HUES64 (cell line): Measurements from ENCODE around the gene RPL13A.
A peak's percentile ranks its signal among the peaks of the same experiment; 100 is the strongest.

Experiments
- H3K27ac ChIP-seq: 2 replicates; pipeline ENCODE4 v1.7.0; 2013; ENCODE audit warnings: low read depth, low read length, inconsistent platforms
- H3K27me3 ChIP-seq: 2 replicates; pipeline ENCODE4 v1.6.1; 2013; ENCODE audit warnings: mild to moderate bottlenecking, low read length; ENCODE audit not compliant: insufficient read depth
- H3K36me3 ChIP-seq: 2 replicates; pipeline ENCODE4 v1.6.1; 2013; ENCODE audit warnings: mild to moderate bottlenecking, low read length; ENCODE audit not compliant: insufficient read depth
- H3K4me1 ChIP-seq: 2 replicates; pipeline ENCODE4 v1.6.1; 2013; ENCODE audit warnings: mild to moderate bottlenecking, low read length, moderate library complexity; ENCODE audit not compliant: insufficient read depth
- H3K4me3 ChIP-seq: 2 replicates; pipeline ENCODE4 v1.5.1; 2013; ENCODE audit warnings: mild to moderate bottlenecking, low read length, moderate library complexity
- H3K9ac ChIP-seq: 2 replicates; pipeline ENCODE4 v1.6.1; 2013; ENCODE audit warnings: mild to moderate bottlenecking, low read depth, low read length
- H3K9me3 ChIP-seq: 2 replicates; pipeline ENCODE4 v1.6.1; 2013; ENCODE audit warnings: low read depth, low read length; ENCODE audit not compliant: insufficient read depth
- WGBS: fragments of 150-250, 120-280 bp; methylation state at CpG from one replicate; pipeline ENCODE4 v1.1.7; 2013; ENCODE audit warnings: missing lambda C conversion rate; 5-methylcytosine and 5-hydroxymethylcytosine counted together

RPL13A gene

GRCh38 chr19:49497789-49498103 is 10.3 kb downstream of the RPL13A start:
- Histone ChIP-seq H3K36me3 (peaks cover 36% of the 10 kb centered on the region), H3K4me1 (peaks cover 20% of the 10 kb centered on the region), H3K27me3 (no peaks in the 10 kb centered on the region), H3K4me3 (peak overlapping the region; percentile 98), H3K9ac (peak overlapping the region; percentile 100; the same call in 1 of the 2 replicates), H3K9me3 (no peaks in the 10 kb centered on the region), H3K27ac (peak overlapping the region; percentile 94)
- WGBS = 97% methylated on average over 12 of the region's 12 CpGs

DNA sequence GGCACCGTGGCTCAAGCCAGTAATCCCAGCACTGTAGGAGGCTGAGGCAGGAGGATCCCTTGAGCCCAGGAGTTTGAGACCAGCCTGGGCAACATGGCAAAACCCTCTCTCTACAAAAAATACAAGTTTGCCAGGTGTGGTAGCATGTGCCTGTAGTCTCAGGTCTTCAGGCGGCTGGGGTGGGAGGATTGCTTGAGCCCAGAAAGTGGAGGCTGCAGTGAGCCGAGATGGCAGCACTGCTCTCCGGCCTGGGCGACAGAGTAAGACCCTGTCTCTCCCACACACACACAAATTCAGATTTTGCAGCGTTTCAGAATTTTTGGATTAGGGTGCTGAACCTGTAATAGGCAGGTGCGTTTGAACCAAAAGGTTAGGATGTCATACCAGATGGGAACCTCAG is 11.1 kb downstream of the RPL13A start:
- Histone ChIP-seq H3K27ac (peak overlapping the region; percentile 94), H3K9ac (peak overlapping the region; percentile 33), H3K4me3 (peak overlapping the region; percentile 16; the same call in 1 of the 2 replicates), H3K4me1 (peaks cover 24% of the 10 kb centered on the region), H3K9me3 (no peaks in the 10 kb centered on the region), H3K36me3 (peaks cover 33% of the 10 kb centered on the region), H3K27me3 (no peaks in the 10 kb centered on the region)
- 95% methylated on average over 7 of the region's 7 CpGs for WGBS

DNA sequence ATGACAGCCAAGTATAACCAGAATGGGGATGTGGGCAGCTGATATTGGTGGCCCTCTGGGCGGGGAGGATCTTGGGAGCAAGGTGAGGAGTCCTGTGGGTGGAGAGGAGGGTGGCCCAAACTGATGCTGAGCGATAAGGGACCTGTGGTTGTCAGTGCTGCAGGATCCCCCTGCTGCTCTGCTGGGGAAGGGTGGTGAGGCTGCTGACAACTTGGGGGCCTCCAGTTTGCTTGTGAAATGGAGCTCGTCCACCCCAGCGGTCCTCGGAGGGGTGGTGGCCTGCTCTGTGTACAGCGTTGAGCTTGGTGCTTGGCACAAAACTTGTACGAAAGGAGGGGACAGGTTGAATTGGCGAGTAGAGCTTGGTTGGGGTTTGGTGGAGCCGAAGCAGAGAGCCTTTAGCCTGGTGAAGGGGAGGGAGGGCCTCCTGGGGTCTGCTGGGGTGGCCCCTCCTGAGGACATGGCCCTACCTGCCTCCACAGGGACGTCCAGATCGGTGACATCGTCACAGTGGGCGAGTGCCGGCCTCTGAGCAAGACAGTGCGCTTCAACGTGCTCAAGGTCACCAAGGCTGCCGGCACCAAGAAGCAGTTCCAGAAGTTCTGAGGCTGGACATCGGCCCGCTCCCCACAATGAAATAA is 11.7 kb downstream of the RPL13A start:
- peak overlapping the region; percentile 16; the same call in 1 of the 2 replicates for H3K4me3 ChIP-seq

DNA sequence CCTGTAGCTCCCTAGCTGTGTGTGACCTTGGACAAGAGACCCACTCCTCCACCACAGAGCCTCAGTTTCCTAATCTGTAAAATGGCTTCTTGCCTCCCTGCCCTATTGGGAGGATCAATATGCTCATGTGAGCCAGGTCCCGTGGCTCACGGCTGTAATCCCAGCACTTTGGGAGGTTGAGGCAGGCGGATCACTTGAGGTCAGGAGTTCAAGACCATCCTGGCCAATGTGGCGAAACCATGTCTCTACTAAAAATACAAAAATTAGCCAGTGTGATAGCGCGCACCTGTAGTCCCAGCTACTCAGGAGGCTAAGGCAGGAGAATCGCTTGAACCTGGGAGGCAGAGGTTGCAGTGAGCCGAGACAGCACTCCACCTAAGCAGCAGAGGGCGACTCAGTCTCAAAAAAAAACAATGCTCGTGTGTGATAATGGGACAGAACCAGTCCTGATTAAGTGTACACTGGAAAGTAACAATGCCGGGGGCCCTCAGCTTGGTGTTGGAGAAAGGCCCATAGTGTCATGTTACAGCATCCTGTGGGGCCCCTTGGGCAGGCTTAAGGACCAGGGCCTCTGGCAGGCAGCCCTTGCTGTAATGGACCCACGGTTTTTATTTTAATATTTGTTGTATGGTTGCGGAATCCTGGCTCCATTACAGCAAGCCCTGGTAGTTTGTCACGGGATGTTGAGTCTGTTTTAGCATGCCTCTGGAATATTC is 15.6 kb downstream of the RPL13A start:
- Histone ChIP-seq H3K9ac (no peak overlapping the region), H3K4me3 (no peak overlapping the region), H3K27ac (no peak overlapping the region), H3K36me3 (peaks cover 21% of the 10 kb centered on the region), H3K4me1 (peaks cover 15% of the 10 kb centered on the region), H3K9me3 (no peaks in the 10 kb centered on the region), H3K27me3 (no peaks in the 10 kb centered on the region)
- whole genome bisulfite sequencing = 77% methylated on average over 14 of the region's 14 CpGs

More for the DNA sequence above, 11.7 kb downstream of the RPL13A start:
- H3K4me1 ChIP-seq = peaks cover 24% of the 10 kb centered on the region
- no peaks in the 10 kb centered on the region for H3K9me3 ChIP-seq
- peak overlapping the region; percentile 94 for H3K27ac ChIP-seq
- 95% methylated on average over 19 of the region's 19 CpGs for WGBS
- peaks cover 33% of the 10 kb centered on the region for H3K36me3 ChIP-seq
- no peaks in the 10 kb centered on the region for H3K27me3 ChIP-seq
- peak overlapping the region; percentile 33 for H3K9ac ChIP-seq

- H3K27me3 ChIP-seq = no peaks in the 10 kb centered on the region
- H3K4me3 ChIP-seq = no peak overlapping the region
- H3K36me3 ChIP-seq = peaks cover 16% of the 10 kb centered on the region
- no peak overlapping the region for H3K27ac ChIP-seq
- H3K9ac ChIP-seq = no peak overlapping the region
- WGBS = 87% methylated on average over 9 of the region's 9 CpGs
- no peaks in the 10 kb centered on the region for H3K9me3 ChIP-seq
- peaks cover 11% of the 10 kb centered on the region for H3K4me1 ChIP-seq
These were observed 16.2 kb downstream of the RPL13A start for GRCh38 chr19:49503582-49503962.

DNA sequence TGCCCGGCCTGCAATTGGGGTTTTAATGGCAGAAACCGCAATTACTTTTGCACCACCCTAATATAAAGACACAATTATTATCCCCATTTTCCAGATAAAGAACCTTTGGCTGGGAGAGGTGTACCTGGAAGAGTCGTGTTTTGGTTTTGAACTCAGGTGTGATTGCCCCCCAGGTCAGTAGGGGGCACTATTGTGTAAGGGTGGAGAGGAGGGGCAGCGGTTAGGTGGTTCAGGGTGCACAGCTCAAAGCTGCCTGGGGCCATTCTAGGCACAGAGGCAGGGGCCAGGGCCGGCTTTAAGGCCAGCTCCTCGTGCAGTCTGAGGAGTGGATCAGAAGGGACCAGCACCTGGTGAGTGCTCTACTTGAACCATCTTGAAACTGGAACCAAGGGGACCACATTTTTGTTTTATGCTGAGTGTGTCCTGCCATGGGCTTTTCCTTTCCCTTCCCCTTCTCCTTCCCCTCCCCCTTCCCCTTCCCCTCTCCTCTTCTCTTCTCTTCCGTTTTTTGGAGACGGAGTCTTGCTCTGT is 19.2 kb downstream of the RPL13A start:
- H3K9me3 ChIP-seq = no peaks in the 10 kb centered on the region
- H3K27me3 ChIP-seq = no peaks in the 10 kb centered on the region
- peaks cover 4% of the 10 kb centered on the region for H3K4me1 ChIP-seq
- WGBS = 24% methylated on average over 8 of the region's 8 CpGs
- no peak overlapping the region for H3K27ac ChIP-seq
- H3K36me3 ChIP-seq = no peaks in the 10 kb centered on the region
- no peak overlapping the region for H3K9ac ChIP-seq
- H3K4me3 ChIP-seq = peak overlapping the region; percentile 18; the same call in 1 of the 2 replicates

- WGBS = 90% methylated on average over 12 of the region's 12 CpGs
- H3K9ac ChIP-seq = no peak overlapping the region
- no peaks in the 10 kb centered on the region for H3K27me3 ChIP-seq
- no peaks in the 10 kb centered on the region for H3K9me3 ChIP-seq
- H3K4me3 ChIP-seq = no peak overlapping the region
- peaks cover 4% of the 10 kb centered on the region for H3K4me1 ChIP-seq
- H3K36me3 ChIP-seq = no peaks in the 10 kb centered on the region
- no peak overlapping the region for H3K27ac ChIP-seq
These were observed 20.5 kb downstream of the RPL13A start for GRCh38 chr19:49507803-49508494.

DNA sequence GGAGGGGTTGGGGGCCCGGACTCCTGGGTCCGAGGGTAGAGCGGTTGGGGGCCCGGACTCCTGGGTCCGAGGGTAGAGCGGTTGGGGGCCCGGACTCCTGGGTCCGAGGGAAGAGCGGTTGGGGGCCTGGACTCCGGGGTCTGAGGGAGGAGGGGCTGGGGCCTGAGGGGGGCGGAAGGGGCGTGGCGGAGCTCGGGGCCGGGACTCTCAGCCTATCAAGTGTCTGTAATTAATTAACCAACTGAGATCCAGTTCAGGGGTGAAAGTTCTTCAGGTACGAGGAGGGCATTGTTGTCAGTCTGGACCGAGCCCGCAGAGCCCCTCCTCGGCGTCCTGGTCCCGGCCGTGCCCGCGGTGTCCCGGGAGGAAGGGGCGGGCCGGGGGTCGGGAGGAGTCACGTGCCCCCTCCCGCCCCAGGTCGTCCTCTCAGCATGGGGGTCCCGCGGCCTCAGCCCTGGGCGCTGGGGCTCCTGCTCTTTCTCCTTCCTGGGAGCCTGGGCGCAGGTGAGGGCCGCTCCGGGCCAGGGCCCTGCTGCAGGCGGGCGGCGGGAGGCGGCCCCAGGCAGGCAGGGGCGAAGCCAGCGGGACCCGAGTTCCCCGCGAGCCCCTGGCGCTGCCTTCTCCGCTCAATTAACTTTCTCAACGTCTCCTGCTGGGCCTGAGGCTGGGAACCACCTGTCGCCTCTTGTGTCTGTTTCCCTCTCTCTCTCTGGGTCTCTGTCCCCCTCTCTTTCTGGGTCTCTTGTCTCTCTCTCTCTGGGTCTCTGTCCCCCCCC is 25.8 kb downstream of the RPL13A start:
- peak overlapping the region; percentile 80 for H3K9ac ChIP-seq
- peaks cover 6% of the 10 kb centered on the region; the same call in 1 of the 2 replicates for H3K36me3 ChIP-seq
- no peaks in the 10 kb centered on the region for H3K4me1 ChIP-seq
- no peaks in the 10 kb centered on the region for H3K27me3 ChIP-seq
- peak overlapping the region; percentile 74; the same call in 1 of the 2 replicates for H3K27ac ChIP-seq
- peak overlapping the region; percentile 88 for H3K4me3 ChIP-seq
- no peaks in the 10 kb centered on the region for H3K9me3 ChIP-seq
- 1% methylated on average over 50 of the region's 50 CpGs for WGBS

DNA sequence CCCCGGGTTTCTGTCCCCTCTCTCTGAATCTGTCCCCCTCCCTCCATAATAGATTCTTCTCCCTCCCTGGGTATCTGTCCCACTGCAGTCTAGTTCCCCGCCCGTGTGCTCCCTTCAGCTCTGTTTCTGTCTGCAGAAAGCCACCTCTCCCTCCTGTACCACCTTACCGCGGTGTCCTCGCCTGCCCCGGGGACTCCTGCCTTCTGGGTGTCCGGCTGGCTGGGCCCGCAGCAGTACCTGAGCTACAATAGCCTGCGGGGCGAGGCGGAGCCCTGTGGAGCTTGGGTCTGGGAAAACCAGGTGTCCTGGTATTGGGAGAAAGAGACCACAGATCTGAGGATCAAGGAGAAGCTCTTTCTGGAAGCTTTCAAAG is 26.3 kb downstream of the RPL13A start:
- WGBS = 53% methylated on average over 11 of the region's 12 CpGs

GRCh38 chr19:49514151-49514550 is 26.7 kb downstream of the RPL13A start:
- Histone ChIP-seq H3K27me3 (no peaks in the 10 kb centered on the region), H3K36me3 (peaks cover 6% of the 10 kb centered on the region; the same call in 1 of the 2 replicates), H3K9me3 (no peaks in the 10 kb centered on the region), H3K4me3 (peak overlapping the region; percentile 88), H3K27ac (no peak overlapping the region), H3K4me1 (no peaks in the 10 kb centered on the region), H3K9ac (peak overlapping the region; percentile 80; the same call in 1 of the 2 replicates)
- WGBS = 81% methylated on average over 21 of the region's 21 CpGs

More for the DNA sequence above, 26.3 kb downstream of the RPL13A start:
- H3K4me3 ChIP-seq = peak overlapping the region; percentile 88
- H3K27me3 ChIP-seq = no peaks in the 10 kb centered on the region
- H3K4me1 ChIP-seq = no peaks in the 10 kb centered on the region
- H3K27ac ChIP-seq = 0 out of 2 replicates have a peak overlapping the region, but pooled peaks have one; percentile 25
- H3K9ac ChIP-seq = peak overlapping the region; percentile 80
- no peaks in the 10 kb centered on the region for H3K9me3 ChIP-seq
- H3K36me3 ChIP-seq = peaks cover 6% of the 10 kb centered on the region; the same call in 1 of the 2 replicates
